Measurements from ENCODE around the gene KIF19.

KIF19 gene

DNA sequence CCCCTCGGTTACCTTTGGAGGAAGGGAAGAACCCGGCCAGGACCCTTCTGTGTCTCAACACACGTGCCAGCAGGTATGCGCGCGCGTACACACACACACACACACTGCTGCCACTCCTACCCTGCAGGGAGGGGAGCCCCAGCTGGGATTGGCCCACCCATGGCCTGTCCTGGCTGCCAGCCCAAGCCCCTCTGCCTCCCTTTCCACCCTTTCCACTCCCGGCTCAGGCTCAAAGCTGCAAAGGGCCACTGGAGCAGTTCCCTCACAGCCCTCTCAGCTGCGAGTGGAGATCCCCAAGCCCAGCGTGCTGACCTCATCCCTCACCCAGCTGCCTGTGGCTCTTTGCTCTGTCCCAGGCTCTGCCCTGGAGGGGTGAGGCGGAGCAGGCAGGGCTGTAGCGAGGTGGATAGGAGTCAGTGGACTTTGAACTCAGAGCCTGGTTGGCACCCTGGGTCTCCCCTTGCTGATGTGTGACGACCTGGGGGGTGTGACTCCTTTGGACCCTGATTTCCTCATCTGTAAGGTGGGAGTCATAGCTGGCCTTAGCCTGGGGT lies 14.5 kb downstream of the KIF19 start:
- DNase-seq: no peak

DNA sequence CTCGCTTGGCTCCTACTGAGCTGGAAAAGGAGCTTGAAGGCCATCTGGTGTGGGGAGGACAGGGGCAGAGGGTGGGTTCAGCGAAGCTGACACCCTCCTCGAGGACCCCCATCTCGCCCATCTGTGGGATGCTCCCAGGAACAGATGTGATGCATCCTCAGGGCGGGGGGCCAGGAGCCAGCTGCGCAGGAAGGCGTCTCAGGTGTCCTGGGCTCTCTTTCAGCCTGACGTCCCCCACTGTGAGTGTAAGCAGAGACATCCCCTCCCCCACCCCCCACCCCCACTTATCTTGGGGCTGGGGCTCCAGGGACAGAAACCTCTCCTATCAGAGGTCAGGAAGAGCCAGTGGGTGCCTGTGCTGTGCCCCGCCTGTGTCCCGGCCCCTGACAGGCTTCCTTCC lies 16.2 kb downstream of the KIF19 start:
- DNase-seq: no peak

DNA sequence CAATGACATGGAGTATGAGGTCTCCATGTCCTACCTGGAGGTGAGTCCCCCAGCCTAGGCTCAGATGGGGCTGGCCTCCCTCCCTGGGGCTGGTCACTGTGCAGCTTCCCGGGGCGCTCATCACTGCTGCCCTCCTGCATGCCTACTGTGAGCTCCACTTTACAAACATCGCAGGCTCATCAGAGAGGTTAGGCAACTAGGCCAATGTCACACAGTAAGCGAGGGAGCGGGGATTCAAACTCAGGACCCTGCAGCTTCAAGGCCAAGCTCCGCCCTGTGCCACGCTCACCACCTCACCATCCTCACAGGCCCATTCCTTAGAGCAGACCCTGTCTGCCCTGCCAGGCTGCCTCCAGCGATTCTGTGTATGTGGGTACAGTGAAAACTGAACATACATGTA lies 17.1 kb downstream of the KIF19 start:
- no peak for DNase-seq

GRCh38 chr17:74343526-74344284 lies 17.7 kb downstream of the KIF19 start:
- no peak for DNase-seq

DNA sequence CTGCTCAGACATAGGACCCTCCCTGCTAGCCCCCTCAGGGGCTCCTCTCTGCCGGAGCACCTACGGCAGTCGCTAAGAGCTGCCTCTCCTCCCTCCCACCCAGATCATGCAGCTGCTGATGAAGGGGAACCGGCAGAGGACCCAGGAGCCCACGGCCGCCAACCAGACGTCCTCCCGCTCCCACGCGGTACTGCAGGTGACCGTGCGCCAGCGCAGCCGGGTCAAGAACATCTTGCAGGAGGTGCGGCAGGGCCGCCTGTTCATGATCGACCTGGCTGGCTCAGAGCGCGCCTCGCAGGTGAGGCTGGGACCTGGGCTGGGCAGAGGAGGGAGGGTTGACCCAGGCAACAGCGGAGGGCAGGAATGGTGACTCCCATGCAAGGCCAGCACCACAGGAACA lies 18.6 kb downstream of the KIF19 start:
- no peak for DNase-seq

- no peak for DNase-seq
Observed at GRCh38 chr17:74345433-74346241, 19.6 kb downstream of the KIF19 start.

DNA sequence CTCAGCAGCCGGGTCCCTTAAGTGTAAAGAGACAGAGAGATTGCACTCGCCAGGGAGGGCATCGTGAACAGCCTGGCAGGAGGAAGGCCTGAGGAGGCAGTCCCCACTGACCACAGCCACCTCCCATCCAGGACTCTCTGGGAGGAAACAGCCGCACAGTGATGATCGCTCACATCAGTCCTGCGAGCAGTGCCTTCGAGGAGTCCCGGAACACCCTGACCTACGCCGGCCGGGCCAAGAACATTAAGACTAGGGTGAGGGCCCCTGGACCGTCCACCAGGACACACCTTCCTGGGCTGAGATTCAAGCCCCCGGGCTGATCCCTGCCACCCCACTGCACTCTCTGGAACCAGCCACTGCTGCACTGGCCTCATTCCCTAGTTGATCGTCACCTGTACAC lies 21.6 kb downstream of the KIF19 start:
- no peak for DNase-seq

GRCh38 chr17:74349120-74349519 lies 23.1 kb downstream of the KIF19 start:
- no peak for DNase-seq

GRCh38 chr17:74350486-74350885 lies 24.5 kb downstream of the KIF19 start:
- DNase-seq: no peak

DNA sequence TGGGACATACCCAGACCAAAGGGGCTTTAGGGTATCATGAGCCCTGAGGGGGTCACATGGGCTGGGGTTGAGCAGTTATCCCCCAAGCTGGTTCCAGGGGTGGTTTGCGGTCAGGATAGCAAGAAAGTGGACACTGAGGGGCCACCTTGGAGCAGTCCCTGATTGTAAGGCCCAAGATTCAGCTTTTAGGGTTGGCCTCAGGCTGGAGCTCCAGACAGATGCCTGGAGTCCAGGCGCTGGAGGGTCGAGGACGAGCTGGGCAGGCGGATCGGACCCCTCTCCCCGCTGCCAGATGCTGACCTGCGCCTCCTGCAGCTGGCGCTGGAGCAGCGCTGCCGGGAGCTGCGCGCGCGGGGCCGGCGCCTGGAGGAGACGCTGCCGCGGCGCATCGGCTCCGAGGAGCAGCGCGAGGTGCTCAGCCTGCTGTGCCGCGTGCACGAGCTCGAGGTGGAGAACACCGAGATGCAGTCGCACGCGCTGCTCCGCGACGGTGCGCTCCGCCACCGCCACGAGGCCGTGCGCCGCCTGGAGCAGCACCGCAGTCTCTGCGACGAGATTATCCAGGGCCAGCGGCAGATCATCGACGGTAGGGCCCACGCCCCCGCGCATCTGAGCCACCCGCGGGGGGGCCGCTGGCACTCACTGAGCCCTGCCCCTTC lies 25.7 kb downstream of the KIF19 start:
- peak; percentile 60 for DNase-seq

DNA sequence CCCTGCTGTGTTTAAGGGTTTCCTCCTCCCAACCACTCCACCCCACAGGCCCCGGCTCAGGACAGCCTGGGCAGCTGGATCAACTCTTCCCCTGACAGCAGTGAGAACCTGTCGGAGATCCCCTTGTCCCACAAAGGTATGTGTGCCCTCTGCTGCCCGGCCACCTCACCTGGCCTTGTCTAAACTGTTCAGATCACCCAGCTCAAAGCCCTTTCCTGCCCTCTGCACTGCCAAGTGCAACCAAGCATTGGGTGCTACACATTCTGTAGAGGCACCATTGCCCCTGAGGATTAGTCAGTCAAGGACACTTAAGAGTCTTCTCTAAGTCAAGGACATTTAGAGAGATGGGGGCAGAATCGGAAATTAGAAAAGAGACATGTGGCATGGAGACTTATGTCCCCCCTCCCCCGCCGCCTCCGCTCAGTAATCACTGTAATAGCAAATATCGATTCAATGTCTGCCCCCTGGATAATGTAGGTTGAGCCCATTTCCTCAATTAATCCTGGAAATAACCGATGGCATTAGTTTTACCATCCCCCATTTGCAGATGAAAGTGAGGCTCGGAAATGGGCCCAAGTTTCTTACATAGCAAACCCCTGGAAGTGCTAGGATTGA lies 27.5 kb downstream of the KIF19 start:
- no peak for DNase-seq

- peak; percentile 82 for DNase-seq
Observed at GRCh38 chr17:74354123-74354522, 28.1 kb downstream of the KIF19 start.

- DNase-seq: no peak
Observed at GRCh38 chr17:74354561-74354960, 28.5 kb downstream of the KIF19 start.

DNA sequence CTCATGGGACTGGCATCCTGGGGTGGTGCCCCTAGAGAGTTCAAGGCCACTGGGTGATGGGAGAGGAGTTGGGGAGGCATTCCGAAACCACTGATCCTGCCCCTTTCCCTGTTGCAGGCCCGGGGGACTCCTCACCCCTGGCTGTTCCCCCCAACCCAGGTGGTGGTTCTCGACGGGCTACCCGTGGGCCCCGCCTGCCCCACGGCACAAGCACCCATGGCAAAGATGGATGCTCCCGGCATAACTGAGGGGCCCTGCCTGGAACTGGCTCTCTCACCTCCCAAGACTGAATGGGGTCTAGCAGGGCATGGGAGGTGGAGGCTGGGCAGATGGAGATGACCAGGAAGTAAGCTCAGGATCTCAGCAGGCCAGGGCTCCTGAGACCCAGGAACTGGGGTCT lies 29.0 kb downstream of the KIF19 start:
- no peak for DNase-seq

DNA sequence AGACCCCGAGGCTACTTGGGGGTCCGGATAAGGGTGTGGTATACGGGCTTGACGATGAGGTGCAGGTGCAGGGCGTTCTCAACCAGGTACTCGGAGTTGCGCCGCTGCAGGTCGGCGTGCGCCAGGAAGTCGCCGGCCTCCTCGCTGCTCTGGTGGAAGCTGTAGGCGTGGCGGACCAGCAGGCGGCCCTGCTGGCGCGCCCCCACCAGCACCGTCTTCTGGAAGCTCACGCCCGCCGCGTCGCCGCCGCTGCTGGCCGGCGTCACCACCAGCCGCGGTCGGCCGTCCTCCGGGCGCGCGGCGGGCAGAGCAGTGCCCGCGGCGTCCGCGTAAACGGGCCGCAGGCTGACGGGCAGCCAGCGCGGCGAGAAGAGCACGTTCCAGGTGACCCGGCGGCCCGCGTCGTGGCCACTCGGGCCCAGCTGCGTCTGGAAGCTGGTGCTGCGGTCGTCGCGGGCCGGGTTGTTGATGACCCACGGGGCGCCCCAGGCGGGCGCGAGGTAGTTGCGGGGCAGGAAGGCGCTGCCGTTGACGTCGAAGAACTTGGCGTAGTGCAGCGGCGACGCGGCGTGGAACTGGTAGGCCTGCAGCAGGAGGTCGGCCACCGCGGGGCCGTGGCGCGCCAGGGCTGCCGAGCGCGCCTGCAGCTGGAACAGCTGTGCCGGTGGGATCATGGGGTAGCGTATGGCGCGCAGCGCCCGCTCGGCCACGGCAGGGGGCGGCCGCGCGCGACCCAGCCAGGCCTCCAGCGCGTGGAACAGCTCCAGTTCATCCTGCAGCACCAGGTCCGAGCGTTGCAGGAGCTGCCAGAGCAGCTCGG lies 30.8 kb downstream of the KIF19 start:
- DNase-seq: peak; percentile 53

GRCh38 chr17:74357466-74357809 lies 31.4 kb downstream of the KIF19 start:
- no peak for DNase-seq

DNA sequence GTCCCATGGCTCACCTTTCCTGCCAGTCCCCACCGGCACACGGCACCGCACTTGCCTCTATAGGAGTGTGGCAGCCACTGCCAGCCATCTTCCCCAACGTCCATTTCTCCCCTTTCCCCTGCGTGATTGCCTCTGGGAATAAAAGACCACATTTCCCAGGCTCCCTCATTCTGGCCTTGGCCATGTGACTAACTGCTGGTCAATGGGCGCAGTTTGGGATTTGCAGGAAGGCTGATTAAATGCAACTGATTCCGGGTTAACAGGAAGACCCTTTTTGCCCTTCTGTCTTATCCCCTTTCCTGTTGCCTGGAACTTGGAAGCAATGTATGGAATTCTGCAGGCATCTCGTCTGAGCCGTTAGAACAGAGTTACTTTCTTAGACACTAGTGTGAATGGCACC lies 32.7 kb downstream of the KIF19 start:
- DNase-seq: no peak

DNA sequence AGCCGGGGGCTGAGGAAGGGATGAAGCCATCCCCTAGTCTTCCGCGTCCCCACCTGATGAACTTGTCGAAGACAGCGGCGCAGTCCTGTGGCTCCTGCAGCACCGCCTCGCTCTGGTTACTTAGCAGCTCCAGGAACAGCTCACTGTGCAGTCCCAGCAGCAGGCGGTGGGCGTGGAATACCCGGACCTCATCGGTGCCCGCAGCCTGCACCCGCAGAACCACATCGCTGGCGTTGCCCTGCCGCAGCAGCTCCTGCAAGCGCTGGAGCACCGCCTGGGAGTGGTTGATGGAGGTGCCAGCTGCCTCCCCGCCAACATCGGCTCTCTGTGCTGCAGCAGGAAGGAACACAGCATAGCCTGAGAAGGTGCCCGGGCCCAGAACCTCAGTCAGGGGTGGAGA lies 33.9 kb downstream of the KIF19 start:
- DNase-seq: no peak

DNA sequence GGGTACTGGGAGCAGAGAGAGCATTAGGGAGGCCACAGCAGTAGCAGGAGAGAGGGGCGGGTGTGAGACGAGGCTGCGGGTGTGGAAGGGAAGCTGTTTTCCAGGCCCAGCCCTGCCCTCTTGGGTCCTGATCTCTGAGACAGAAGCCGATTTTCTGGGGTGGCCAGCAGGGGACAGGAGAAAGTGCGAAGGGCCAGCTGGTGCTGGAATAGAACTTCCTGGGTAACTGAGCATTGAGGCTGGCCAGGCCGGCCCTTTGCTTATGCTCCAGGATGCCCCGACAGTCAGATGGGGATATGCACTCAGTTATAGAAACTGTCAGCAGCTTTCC lies 34.8 kb downstream of the KIF19 start:
- no peak for DNase-seq

- DNase-seq: peak; percentile 92
Observed at GRCh38 chr17:74361230-74362068, 35.4 kb downstream of the KIF19 start, which contains the start of gene BTBD17. Gene BTBD17, minus strand, starts transcription at chr17:74361868. Its CDS starts 49 bp downstream, at chr17:74361819.

DNA sequence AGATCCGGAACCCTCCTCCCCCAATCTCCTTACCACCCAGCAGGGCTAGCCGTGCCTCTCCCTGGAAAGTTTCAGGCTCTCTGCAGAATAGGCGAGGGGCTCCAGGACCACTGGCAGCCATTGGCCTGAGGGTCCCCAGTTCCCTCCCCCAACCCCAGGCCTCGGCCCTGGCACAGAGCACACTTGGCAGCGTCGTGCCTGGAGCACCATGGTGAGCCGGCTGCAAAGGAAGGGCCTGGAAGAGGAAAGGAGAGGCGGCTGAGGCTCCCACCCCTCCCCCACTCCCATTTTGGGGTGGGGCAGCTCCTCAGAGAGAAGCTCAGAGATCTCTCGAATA lies 36.0 kb downstream of the KIF19 start:
- no peak for DNase-seq

All from eye (tissue), 1 donor.